ENCODE data around the gene NGEF. TPM values are rescaled to one million over a fixed set of nuclear protein-coding genes. Genes with fewer than 3 reads are reported as not detected.

Gene NGEF
- total RNA-seq, 1 experiment from 2014 or later: 0.75 TPM

- no peak for DNase-seq (ENCODE audit: low spot score)
- in situ Hi-C loops (cut with HindIII; ENCODE audit: low sequenced_read_pairs): no loop called here
Observed at GRCh38 chr2:233003658-233004555, 9.1 kb downstream of the NGEF start.

- in situ Hi-C loops (cut with HindIII; ENCODE audit: low sequenced_read_pairs): no loop called here
Observed at GRCh38 chr2:233002829-233003657, 10.0 kb downstream of the NGEF start.

GRCh38 chr2:233000886-233001750, 11.9 kb downstream of the NGEF start:
- DNase-seq (ENCODE audit: low spot score): no peak
- in situ Hi-C loops (cut with HindIII; ENCODE audit: low sequenced_read_pairs): no loop called here

More at GRCh38 chr2:233002829-233003657, 10.0 kb downstream of the NGEF start:
- no peak for DNase-seq (ENCODE audit: low spot score)

GRCh38 chr2:232999354-232999753, 13.7 kb downstream of the NGEF start:
- in situ Hi-C loops (cut with HindIII; ENCODE audit: low sequenced_read_pairs): no loop called here
- DNase-seq (ENCODE audit: low spot score): no peak

- no peak for DNase-seq (ENCODE audit: low spot score)
- in situ Hi-C loops (cut with HindIII; ENCODE audit: low sequenced_read_pairs): no loop called here
Observed at GRCh38 chr2:232998666-232998985, 14.4 kb downstream of the NGEF start.

DNA sequence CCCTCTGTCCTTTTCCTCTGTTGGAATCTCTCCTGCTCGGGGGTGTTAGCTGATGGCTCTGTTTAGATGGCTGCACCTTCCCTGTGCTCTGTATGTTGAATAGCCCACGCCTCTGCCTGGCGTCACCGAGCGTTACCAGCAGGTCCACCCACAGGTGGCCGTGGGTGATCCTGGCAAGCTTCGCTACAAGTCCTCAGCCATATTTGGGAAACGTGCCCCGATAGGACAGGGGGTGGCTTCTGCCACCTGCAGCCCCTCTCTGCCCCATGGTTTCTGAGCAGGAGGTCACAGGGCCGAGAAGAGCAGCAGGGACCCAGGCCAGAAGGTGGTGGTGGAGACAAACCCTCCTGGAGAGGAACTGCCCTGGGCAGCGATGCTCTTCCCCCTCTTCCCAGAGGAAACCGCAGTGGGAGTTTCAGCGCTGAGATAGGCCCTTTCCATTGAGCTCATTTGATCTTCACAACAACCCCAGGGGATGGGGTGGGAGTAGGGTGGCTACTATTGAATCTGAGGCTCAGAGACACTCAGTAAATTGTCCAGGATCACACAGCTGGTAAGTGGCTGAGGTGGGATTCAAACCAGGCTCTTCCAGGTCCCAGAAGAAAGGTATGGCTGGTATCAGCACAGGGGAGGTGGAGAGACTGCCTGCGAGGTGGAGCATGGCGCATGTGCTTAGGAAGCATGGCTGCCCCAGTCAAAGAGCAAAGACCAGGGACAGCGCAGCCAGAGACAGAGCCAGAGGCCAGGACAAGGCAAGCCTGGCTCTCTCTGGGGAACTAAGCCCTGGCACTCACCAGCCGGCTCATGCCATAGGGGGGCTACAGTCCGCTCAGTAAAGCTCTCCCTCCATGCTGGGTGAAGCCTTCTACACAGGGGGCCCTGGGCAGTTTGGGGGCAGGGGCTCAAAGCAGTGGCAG, 15.0 kb downstream of the NGEF start:
- in situ Hi-C loops (cut with HindIII; ENCODE audit: low sequenced_read_pairs): no loop called here
- no peak for DNase-seq (ENCODE audit: low spot score)

DNA sequence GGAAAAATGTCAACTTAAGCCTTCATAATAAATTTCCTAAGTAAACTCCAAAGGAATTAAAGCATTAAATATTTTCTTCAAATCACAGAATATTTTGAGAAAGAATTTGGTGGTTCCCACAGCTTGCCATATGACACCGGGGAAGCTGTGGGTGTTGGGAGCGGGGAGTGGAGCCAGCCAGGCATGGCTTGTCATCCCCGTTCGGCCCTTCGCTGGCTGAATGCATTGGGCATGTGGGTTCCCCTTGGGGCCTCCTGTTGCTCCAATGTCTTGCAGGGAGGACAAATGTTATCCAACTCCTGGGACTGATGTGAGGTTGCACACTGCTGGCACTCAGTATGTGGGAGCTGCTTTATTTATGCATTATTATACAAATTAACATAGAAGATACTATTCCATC, 18.6 kb downstream of the NGEF start:
- DNase-seq (ENCODE audit: low spot score): no peak
- in situ Hi-C loops (cut with HindIII; ENCODE audit: low sequenced_read_pairs): no loop called here

DNA sequence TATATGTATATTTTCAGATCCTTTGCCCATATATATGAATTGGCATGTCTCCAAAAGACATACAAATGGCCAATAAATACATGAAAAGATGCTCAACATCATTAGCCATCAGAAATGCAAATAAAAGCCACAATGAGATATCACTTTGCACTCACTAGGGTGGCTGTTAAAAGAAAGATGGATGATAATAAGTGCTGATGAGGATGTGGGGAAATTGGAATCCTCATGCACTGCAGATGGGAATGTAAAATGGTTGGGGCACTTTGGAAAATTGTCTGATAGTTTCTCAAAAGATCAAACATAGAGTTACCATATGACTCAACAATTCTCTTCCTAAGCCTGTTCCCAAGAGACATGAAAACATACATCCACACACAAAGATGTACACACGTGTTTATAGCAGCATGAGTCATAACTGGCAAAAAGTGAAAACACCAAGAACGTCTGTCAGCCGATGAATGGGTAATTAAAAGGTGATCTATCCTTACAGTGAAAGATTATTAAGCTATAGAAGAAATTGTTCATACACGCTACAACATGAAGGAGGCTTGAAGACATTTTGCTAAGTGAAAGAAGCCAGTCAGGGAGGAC, 19.7 kb downstream of the NGEF start:
- in situ Hi-C loops (cut with HindIII; ENCODE audit: low sequenced_read_pairs): no loop called here
- no peak for DNase-seq (ENCODE audit: low spot score)

DNA sequence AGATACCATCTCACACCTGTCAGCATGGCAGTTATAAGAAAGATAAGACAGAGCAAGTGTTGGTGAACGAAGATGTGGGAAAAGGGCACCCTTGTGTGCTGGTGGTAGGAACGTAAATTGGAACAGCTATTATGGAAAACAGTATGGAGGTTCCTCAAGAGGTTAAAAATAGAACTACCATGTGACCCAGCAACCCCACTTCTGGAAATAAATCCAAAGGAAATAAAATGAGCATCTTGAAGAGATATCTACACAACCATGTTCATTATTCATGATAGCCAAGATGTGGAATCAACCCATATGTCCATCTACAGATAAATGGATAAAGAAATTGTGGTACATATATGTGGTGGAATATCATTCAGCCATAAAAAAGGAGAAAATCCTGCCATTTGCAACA, 26.9 kb downstream of the NGEF start:
- no peak for DNase-seq (ENCODE audit: low spot score)
- in situ Hi-C loops (cut with HindIII; ENCODE audit: low sequenced_read_pairs): no loop called here

DNA sequence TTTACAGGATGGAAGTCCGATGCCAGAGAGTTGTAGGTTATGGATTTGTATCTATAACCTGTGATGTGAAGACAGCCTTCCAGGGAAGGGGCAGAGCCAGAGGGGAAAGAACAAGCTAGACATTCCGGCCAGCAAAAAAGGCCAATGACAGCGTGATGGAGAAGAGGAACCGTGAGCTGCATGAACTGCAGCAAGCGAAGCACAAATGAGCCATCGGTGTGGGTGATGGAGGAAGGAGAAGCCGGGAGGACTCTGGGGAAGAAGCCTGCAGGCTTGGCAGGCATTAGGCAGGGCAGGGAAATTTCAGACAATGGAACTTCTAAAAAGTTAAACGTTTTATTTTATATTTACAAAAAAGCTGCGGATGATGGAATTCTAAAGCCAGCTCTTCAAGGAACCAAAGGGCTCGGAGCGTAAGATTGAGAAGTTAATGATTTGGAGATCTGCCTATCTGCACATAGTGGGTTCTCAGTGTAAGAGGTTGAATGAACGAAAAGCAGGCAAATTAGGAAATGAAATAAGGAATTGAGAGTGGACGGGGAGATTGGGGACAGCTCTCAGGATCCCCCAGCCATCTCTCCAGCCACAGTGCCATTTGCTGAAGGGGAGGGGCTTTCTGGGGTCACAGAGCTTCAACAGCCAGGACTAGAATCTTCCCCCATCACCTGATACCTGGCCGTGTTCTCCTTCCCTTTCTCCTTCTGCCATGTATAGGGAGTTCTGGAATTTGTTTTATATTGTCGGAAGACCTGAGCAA, 28.4 kb downstream of the NGEF start:
- in situ Hi-C loops (cut with HindIII; ENCODE audit: low sequenced_read_pairs): no loop called here
- no peak for DNase-seq (ENCODE audit: low spot score)

DNA sequence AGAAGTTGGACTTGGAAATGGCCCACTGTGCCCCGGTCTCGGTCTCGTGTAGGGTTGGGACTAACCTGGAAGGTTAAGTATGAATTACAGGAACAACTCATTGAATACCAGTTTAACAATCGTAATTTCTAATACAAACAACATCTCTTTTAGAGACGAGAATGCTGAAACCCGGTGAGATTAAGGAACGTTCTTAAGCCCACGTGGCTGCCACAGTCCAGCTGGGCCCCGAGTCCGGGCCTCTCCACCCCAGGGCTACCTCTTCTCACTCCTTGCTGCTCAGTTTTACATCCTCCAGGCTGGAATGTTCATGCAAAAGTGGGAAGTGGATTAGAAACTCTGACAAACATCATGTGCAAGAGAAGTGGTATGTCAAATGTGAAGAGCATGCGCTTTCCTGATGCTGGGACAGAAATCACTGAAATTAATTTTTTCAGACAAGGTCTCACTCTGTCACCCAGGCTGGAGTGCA, 29.4 kb downstream of the NGEF start:
- in situ Hi-C loops (cut with HindIII; ENCODE audit: low sequenced_read_pairs): no loop called here
- no peak for DNase-seq (ENCODE audit: low spot score)

- no peak for DNase-seq (ENCODE audit: low spot score)
- in situ Hi-C loops (cut with HindIII; ENCODE audit: low sequenced_read_pairs): no loop called here
Observed at GRCh38 chr2:232982926-232983668, 30.0 kb downstream of the NGEF start.

- in situ Hi-C loops (cut with HindIII; ENCODE audit: low sequenced_read_pairs): no loop called here
- no peak for DNase-seq (ENCODE audit: low spot score)
Observed at GRCh38 chr2:232981767-232982360, 31.2 kb downstream of the NGEF start.

DNA sequence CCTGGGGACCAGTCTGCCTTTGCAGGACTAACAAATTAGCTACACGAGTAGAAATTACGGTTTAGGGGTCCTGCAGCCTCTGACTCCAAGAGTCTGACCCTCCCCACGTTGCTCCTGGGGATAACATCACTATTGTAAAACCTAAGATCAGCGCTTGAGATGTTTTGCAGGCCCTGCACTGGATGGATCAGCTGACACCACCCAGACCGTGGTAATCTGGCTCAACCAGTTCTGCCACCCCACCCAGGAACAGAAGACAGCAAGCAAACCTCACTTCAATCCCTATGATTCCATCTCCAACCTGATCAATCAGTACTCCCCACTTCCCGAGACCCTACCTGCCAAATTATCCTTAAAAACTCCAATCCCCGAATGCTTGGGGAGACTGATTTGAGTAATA, 31.7 kb downstream of the NGEF start:
- in situ Hi-C loops (cut with HindIII; ENCODE audit: low sequenced_read_pairs): no loop called here
- no peak for DNase-seq (ENCODE audit: low spot score)

DNA sequence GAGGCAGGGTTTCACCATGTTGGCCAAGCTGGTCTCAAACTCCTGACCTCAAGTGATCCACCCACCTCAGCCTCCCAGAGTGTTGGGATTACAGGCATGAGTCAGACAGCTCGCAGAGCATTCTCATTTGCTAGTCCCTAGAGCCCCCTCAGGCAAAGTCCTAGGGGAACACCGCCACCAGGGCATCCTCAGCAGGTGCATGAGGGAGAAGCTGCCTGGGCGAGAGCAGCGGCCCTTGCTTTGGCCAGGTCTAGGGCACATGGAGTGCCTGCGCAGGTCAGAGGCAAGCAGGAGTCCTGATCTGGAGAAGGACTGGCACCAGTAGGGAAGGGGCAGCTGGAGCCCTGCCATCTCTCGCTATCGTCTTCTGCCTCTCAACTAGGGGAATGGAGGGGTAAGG, 32.4 kb downstream of the NGEF start:
- in situ Hi-C loops (cut with HindIII; ENCODE audit: low sequenced_read_pairs): no loop called here
- DNase-seq (ENCODE audit: low spot score): no peak

GRCh38 chr2:232979871-232980461, 33.1 kb downstream of the NGEF start:
- DNase-seq (ENCODE audit: low spot score): no peak
- in situ Hi-C loops (cut with HindIII; ENCODE audit: low sequenced_read_pairs): loop anchor here (10.0 kb wide), 1 partner anchor 105 kb away; no protein-coding TSS in a partner anchor
